Mammary epithelial cell (primary cell): Measurements from ENCODE around the gene RAB4A.

Experiments
- EZH2 ChIP-seq: IDR thresholded peaks from 2 replicates; pipeline ENCODE4 v1.6.1; 2012; ENCODE audit warnings: low read length, inconsistent platforms, borderline replicate concordance
- TF ChIP-seq, protein P1 (sequence below), 2 donors: IDR thresholded peaks in 1 of 2; conservative IDR thresholded peaks in 1 of 2; 2 replicates each; pipeline ENCODE4 v1.5.1; 2011 to 2012; ENCODE audit warnings: inconsistent platforms in 2 of 2, low read length in 2 of 2, mild to moderate bottlenecking in 2 of 2, control low read depth in 1 of 2, low read depth in 1 of 2; ENCODE audit not compliant: insufficient read depth in 1 of 2; ENCODE audit errors: extremely low read depth in 1 of 2

DNA sequence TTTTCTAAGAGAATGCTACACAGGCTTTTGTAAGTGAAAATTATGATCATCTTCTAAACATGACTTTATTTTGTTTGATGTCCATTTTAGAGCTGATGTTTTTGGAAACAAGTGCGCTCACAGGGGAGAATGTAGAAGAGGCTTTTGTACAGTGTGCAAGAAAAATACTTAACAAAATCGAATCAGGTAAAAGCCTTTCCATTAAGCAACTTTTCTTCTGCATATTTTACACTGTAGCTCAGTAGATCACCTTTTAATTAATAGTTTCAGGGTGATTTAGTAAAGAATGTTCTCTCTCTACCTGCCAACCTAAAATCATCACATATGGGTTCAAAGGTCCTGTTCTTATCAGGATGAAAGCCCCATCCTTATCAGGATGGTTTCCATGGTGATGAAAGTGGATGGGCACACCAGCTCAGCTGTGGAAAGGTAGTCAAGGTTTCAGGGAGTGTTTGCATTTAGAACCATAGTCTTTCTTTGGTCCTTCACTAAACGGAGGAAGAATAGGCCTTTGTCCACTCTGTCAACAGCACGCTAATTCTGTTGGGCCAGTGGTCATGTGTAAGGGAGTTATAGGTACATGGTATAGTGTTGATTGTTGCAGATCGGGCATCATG lies 28.1 kb downstream of the RAB4A start:
- TF ChIP-seq, protein P1, sequence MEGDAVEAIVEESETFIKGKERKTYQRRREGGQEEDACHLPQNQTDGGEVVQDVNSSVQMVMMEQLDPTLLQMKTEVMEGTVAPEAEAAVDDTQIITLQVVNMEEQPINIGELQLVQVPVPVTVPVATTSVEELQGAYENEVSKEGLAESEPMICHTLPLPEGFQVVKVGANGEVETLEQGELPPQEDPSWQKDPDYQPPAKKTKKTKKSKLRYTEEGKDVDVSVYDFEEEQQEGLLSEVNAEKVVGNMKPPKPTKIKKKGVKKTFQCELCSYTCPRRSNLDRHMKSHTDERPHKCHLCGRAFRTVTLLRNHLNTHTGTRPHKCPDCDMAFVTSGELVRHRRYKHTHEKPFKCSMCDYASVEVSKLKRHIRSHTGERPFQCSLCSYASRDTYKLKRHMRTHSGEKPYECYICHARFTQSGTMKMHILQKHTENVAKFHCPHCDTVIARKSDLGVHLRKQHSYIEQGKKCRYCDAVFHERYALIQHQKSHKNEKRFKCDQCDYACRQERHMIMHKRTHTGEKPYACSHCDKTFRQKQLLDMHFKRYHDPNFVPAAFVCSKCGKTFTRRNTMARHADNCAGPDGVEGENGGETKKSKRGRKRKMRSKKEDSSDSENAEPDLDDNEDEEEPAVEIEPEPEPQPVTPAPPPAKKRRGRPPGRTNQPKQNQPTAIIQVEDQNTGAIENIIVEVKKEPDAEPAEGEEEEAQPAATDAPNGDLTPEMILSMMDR (conservative IDR thresholded peaks at IDR 0.05 in 1 of 2, IDR thresholded peaks at IDR 0.05 in 1 of 2; ENCODE audit: extremely low read depth in 1 of 2, insufficient read depth in 1 of 2, low read depth in 1 of 2, low read length in 2 of 2), result no peak
- TF ChIP-seq EZH2, result no peak
